Eye (tissue), 1 donor: ENCODE data around the gene TSPAN31.
"Not testable (repeated sequence)": the region's sequence is repeated elsewhere in the genome, so short reads cannot be mapped to it uniquely, and the experiment has no call there.

Source experiments
- DNase-seq: peaks from one replicate; pipeline ENCODE4 v3.0.0-alpha.2; 2015

The TSPAN31 gene

GRCh38 chr12:57769594-57769993 is 24.8 kb downstream of the TSPAN31 start:
- no peak for DNase-seq

GRCh38 chr12:57770734-57771133 is 25.9 kb downstream of the TSPAN31 start:
- DNase-seq: no peak

GRCh38 chr12:57771236-57771872 is 26.5 kb downstream of the TSPAN31 start:
- peak; percentile 96 for DNase-seq

GRCh38 chr12:57771873-57772428 is 27.1 kb downstream of the TSPAN31 start, which contains the start of gene METTL1:
TSS of gene METTL1 (minus strand) at chr12:57772105. CDS start at chr12:57772083, 22 bp downstream.
- peak; percentile 98 for DNase-seq

GRCh38 chr12:57772429-57773322 is 27.8 kb downstream of the TSPAN31 start, which contains the start of gene EEF1AKMT3:
TSS of gene EEF1AKMT3 (plus strand) at chr12:57772614. CDS start at chr12:57772725, 111 bp downstream.
- peak; percentile 72 for DNase-seq

- not testable (repeated sequence) for DNase-seq
These were observed 29.8 kb downstream of the TSPAN31 start for GRCh38 chr12:57774634-57775033.

GRCh38 chr12:57775044-57775443 is 30.2 kb downstream of the TSPAN31 start:
- no peak for DNase-seq

- DNase-seq: no peak
These were observed 30.9 kb downstream of the TSPAN31 start for GRCh38 chr12:57775563-57776246.

- no peak for DNase-seq
These were observed 31.4 kb downstream of the TSPAN31 start for GRCh38 chr12:57776247-57776587.

GRCh38 chr12:57777367-57777766 is 32.5 kb downstream of the TSPAN31 start:
- no peak for DNase-seq

GRCh38 chr12:57777911-57778310 is 33.1 kb downstream of the TSPAN31 start:
- no peak for DNase-seq

GRCh38 chr12:57779736-57780135 is 34.9 kb downstream of the TSPAN31 start:
- no peak for DNase-seq

GRCh38 chr12:57780284-57780897 is 35.6 kb downstream of the TSPAN31 start:
- no peak for DNase-seq

GRCh38 chr12:57781244-57781643 is 36.4 kb downstream of the TSPAN31 start:
- DNase-seq: no peak

- DNase-seq: no peak
These were observed 37.0 kb downstream of the TSPAN31 start for GRCh38 chr12:57781801-57782200.

- no peak for DNase-seq
These were observed 37.4 kb downstream of the TSPAN31 start for GRCh38 chr12:57782243-57782607.

- peak; percentile 99 for DNase-seq
These were observed 38.0 kb downstream of the TSPAN31 start, which contains the start of gene TSFM for GRCh38 chr12:57782608-57783465. TSS of gene TSFM (plus strand) at chr12:57782787. CDS start at chr12:57782802, 15 bp downstream.

- no peak for DNase-seq
These were observed 38.6 kb downstream of the TSPAN31 start for GRCh38 chr12:57783466-57783801.

GRCh38 chr12:57783861-57784260 is 39.0 kb downstream of the TSPAN31 start:
- no peak for DNase-seq

GRCh38 chr12:57793920-57794319 is 49.1 kb downstream of the TSPAN31 start:
- DNase-seq: no peak

- no peak for DNase-seq
These were observed 50.5 kb downstream of the TSPAN31 start for GRCh38 chr12:57795354-57795753.

- no peak for DNase-seq
These were observed 52.2 kb downstream of the TSPAN31 start for GRCh38 chr12:57796996-57797395.
